ENCODE measurements around the gene ACTL7A.
"Not testable (repeated sequence)": the region's sequence is repeated elsewhere in the genome, so short reads cannot be mapped to it uniquely, and the experiment has no call there.

ACTL7A gene

GRCh38 chr9:108836781-108837180, 25.3 kb upstream of the ACTL7A start:
- Mint-ChIP-seq H3K27ac (ENCODE audit: low read depth) (no peak overlapping the region), H3K9me3 (no peaks in the 10 kb centered on the region), H3K4me3 (no peak overlapping the region), H3K27me3 (peaks cover 13% of the 10 kb centered on the region), H3K4me1 (peaks cover 6% of the 10 kb centered on the region), H3K36me3 (ENCODE audit: insufficient read depth) (no peaks in the 10 kb centered on the region)
- ATAC-seq (replicated peaks; ENCODE audit: extremely low read depth, poor library complexity, severe bottlenecking): no peak
- no peak for DNase-seq (ENCODE audit: low spot score in 2 of 2)

GRCh38 chr9:108837530-108837929, 24.5 kb upstream of the ACTL7A start:
- Mint-ChIP-seq H3K4me3 (no peak overlapping the region), H3K36me3 (ENCODE audit: insufficient read depth) (no peaks in the 10 kb centered on the region), H3K27ac (ENCODE audit: low read depth) (no peak overlapping the region), H3K27me3 (peaks cover 13% of the 10 kb centered on the region), H3K9me3 (no peaks in the 10 kb centered on the region), H3K4me1 (peaks cover 6% of the 10 kb centered on the region)
- DNase-seq (ENCODE audit: low spot score in 2 of 2) (no peak), ATAC-seq (replicated peaks; ENCODE audit: extremely low read depth, poor library complexity, severe bottlenecking) (no peak)

GRCh38 chr9:108838017-108838416, 24.0 kb upstream of the ACTL7A start:
- Mint-ChIP-seq H3K9me3 (no peaks in the 10 kb centered on the region), H3K4me1 (peaks cover 6% of the 10 kb centered on the region), H3K36me3 (ENCODE audit: insufficient read depth) (no peaks in the 10 kb centered on the region), H3K4me3 (no peak overlapping the region), H3K27ac (ENCODE audit: low read depth) (no peak overlapping the region), H3K27me3 (peaks cover 13% of the 10 kb centered on the region)
- ATAC-seq (replicated peaks; ENCODE audit: extremely low read depth, poor library complexity, severe bottlenecking): no peak
- DNase-seq (ENCODE audit: low spot score in 2 of 2): no peak

DNA sequence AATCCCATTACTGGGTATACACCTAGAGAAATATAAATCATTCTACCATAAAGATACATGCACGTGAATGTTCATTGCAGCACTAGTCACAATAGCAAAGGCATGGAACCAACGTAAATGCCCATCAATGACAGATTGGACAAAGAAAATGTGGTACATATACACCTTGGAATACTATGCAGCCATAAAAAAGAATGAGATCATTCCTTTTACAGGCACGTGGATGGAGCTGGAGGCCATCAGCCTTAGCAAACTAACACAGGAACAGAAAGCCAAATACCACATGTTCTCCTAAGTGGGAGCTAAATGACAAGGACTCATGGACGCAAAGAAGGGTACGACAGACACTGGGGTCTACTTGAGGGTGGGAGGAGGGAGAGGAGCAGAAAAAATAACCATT, 22.5 kb upstream of the ACTL7A start:
- not testable (repeated sequence) for H3K9me3 Mint-ChIP-seq; H3K4me3 Mint-ChIP-seq; H3K4me1 Mint-ChIP-seq; H3K27ac Mint-ChIP-seq (ENCODE audit: low read depth); ATAC-seq (replicated peaks; ENCODE audit: extremely low read depth, poor library complexity, severe bottlenecking); DNase-seq (ENCODE audit: low spot score in 2 of 2); H3K36me3 Mint-ChIP-seq (ENCODE audit: insufficient read depth)
- peaks cover 13% of the 10 kb centered on the region for H3K27me3 Mint-ChIP-seq

- H3K27me3 Mint-ChIP-seq: no peaks in the 10 kb centered on the region
- no peaks in the 10 kb centered on the region for H3K4me1 Mint-ChIP-seq
- H3K4me3 Mint-ChIP-seq: no peak overlapping the region
- peaks cover 2% of the 10 kb centered on the region for H3K36me3 Mint-ChIP-seq (ENCODE audit: insufficient read depth)
- DNase-seq (ENCODE audit: low spot score in 2 of 2) (no peak), ATAC-seq (replicated peaks; ENCODE audit: extremely low read depth, poor library complexity, severe bottlenecking) (no peak)
- H3K9me3 Mint-ChIP-seq: no peaks in the 10 kb centered on the region
- H3K27ac Mint-ChIP-seq (ENCODE audit: low read depth): no peak overlapping the region
Observed at GRCh38 chr9:108842610-108843295, 19.3 kb upstream of the ACTL7A start.

GRCh38 chr9:108844391-108844790, 17.7 kb upstream of the ACTL7A start:
- no peak overlapping the region for H3K27ac Mint-ChIP-seq (ENCODE audit: low read depth)
- peaks cover 2% of the 10 kb centered on the region for H3K27me3 Mint-ChIP-seq
- H3K4me3 Mint-ChIP-seq: no peak overlapping the region
- peaks cover 2% of the 10 kb centered on the region for H3K36me3 Mint-ChIP-seq (ENCODE audit: insufficient read depth)
- no peak for DNase-seq (ENCODE audit: low spot score in 2 of 2)
- H3K4me1 Mint-ChIP-seq: no peaks in the 10 kb centered on the region
- no peak for ATAC-seq (replicated peaks; ENCODE audit: extremely low read depth, poor library complexity, severe bottlenecking)
- no peaks in the 10 kb centered on the region for H3K9me3 Mint-ChIP-seq

DNA sequence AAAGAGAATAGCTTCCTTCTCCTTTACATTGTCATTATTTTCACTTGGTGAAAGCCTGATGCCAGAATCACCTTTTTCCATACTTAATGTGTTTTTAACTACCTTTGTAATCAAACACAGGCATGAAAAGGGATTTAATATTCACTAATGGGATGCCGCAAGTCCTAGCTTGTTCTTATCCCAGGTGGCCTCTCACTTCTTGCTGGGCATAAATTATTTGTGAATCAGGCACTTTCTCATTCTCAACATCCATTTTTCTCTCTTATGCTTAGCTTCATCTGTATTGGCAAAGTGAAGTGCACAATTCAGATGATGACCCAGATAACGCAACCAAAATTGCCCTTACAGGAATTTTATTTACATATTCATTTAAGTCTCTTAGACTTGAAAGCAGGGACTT, 17.2 kb upstream of the ACTL7A start:
- no peaks in the 10 kb centered on the region for H3K4me1 Mint-ChIP-seq
- no peak for DNase-seq (ENCODE audit: low spot score in 2 of 2)
- peaks cover 7% of the 10 kb centered on the region for H3K27me3 Mint-ChIP-seq
- no peak overlapping the region for H3K4me3 Mint-ChIP-seq
- H3K9me3 Mint-ChIP-seq: no peaks in the 10 kb centered on the region
- H3K36me3 Mint-ChIP-seq (ENCODE audit: insufficient read depth): peaks cover 2% of the 10 kb centered on the region
- H3K27ac Mint-ChIP-seq (ENCODE audit: low read depth): no peak overlapping the region
- ATAC-seq (replicated peaks; ENCODE audit: extremely low read depth, poor library complexity, severe bottlenecking): no peak

- no peak overlapping the region for H3K27ac Mint-ChIP-seq (ENCODE audit: low read depth)
- no peak for ATAC-seq (replicated peaks; ENCODE audit: extremely low read depth, poor library complexity, severe bottlenecking)
- no peak overlapping the region for H3K4me3 Mint-ChIP-seq
- no peaks in the 10 kb centered on the region for H3K4me1 Mint-ChIP-seq
- no peaks in the 10 kb centered on the region for H3K9me3 Mint-ChIP-seq
- peaks cover 2% of the 10 kb centered on the region for H3K36me3 Mint-ChIP-seq (ENCODE audit: insufficient read depth)
- H3K27me3 Mint-ChIP-seq: peaks cover 11% of the 10 kb centered on the region
- DNase-seq (ENCODE audit: low spot score in 2 of 2): no peak
Observed at GRCh38 chr9:108845507-108845906, 16.6 kb upstream of the ACTL7A start.

DNA sequence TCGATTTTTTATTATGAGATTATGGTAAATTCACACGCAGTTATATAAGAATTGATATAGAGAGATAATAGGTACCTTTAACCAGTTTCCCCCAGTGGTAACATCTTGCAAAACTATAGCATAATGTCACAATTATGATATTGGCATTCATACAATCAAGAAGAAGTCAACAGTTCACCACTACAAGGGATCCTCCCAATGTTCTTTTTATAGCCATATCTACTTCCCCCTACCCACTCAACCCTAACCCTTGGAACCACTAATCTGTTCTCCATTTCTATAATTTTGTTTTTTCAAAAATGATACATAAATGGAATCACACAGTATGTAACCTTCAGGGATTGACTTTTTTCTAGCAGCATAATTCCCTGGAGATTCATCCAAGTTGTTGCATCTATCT, 16.1 kb upstream of the ACTL7A start:
- H3K4me1 Mint-ChIP-seq: no peaks in the 10 kb centered on the region
- peaks cover 11% of the 10 kb centered on the region for H3K27me3 Mint-ChIP-seq
- no peak overlapping the region for H3K4me3 Mint-ChIP-seq
- ATAC-seq (replicated peaks; ENCODE audit: extremely low read depth, poor library complexity, severe bottlenecking) (no peak), DNase-seq (ENCODE audit: low spot score in 2 of 2) (no peak)
- no peaks in the 10 kb centered on the region for H3K9me3 Mint-ChIP-seq
- H3K27ac Mint-ChIP-seq (ENCODE audit: low read depth): no peak overlapping the region
- H3K36me3 Mint-ChIP-seq (ENCODE audit: insufficient read depth): peaks cover 2% of the 10 kb centered on the region

DNA sequence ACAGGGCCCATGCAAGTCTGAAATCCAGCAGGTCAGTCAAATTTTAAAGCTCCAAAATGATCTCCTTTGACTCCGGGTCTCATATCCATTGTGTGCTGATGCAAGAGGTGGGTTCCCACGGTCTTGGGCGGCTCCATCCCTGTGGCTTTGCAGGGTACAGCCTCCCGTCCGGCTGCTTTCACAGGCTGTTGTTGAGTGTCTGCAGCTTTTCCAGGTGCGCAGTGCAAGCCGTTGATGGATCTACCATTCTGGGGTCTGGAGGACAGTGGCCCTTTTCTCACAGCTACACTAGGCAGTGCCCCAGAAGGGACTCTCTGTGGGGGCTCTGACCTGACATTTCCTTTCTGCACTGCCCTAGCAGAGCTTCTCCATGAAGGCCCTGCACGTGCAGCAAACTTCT, 13.8 kb upstream of the ACTL7A start:
- H3K27ac Mint-ChIP-seq (ENCODE audit: low read depth); ATAC-seq (replicated peaks; ENCODE audit: extremely low read depth, poor library complexity, severe bottlenecking): not testable (repeated sequence)
- H3K27me3 Mint-ChIP-seq: peaks cover 22% of the 10 kb centered on the region

DNA sequence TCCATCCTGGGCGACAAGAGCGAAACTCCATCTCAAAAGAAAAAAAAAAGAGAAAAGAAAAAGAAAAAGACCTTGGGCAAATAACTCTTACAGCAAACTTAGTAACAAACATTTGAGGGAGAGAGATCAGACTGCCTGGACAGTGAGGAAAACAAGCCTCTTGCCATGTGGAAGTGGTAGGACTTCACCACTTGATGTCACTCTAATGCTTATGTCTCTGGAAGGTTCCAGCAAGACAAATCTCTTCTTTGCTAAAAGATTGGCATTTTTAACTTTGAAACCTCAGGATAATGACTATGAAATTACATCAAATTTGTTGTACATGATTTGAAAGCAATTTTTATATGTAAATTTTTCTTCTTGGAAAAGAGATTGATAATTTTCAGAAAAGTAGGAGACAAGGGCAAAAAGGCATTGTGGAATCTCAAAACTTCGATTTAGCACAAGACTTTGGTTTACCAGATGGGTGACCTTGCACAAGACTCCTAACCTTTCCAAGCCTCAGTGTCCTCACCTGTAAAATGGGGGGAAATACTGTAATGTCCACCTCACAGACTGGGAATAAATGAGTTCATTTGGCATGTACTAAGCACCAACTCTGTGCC, 11.7 kb upstream of the ACTL7A start:
- DNase-seq (ENCODE audit: low spot score in 2 of 2): no peak
- ATAC-seq (replicated peaks; ENCODE audit: extremely low read depth, poor library complexity, severe bottlenecking): no peak
- Mint-ChIP-seq H3K27ac (ENCODE audit: low read depth) (no peak overlapping the region), H3K27me3 (peaks cover 31% of the 10 kb centered on the region), H3K9me3 (no peaks in the 10 kb centered on the region), H3K4me3 (no peak overlapping the region), H3K36me3 (ENCODE audit: insufficient read depth) (peaks cover 2% of the 10 kb centered on the region), H3K4me1 (no peaks in the 10 kb centered on the region)

More for the DNA sequence above, 13.8 kb upstream of the ACTL7A start:
- DNase-seq (ENCODE audit: low spot score in 2 of 2); H3K4me1 Mint-ChIP-seq; H3K4me3 Mint-ChIP-seq; H3K9me3 Mint-ChIP-seq; H3K36me3 Mint-ChIP-seq (ENCODE audit: insufficient read depth): not testable (repeated sequence)

DNA sequence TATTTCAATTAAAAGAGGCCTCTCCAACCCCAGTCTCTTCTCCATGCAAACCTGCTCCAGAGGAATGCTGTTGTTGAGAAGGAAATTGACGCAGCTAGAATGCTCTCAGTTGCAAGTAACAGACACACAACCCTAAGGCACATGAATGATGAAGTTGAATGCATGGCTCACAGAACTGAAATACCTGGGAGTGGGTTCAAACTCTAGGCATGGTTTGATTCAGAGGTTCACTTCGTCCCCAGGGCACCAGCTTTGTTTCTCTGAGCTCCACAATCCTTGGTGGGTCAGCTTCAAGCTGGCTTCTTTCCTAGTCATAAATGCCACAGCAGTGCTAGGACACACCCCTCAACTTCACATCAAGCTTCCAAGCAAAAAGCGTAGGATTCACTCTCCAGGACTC, 10.9 kb upstream of the ACTL7A start:
- H3K9me3 Mint-ChIP-seq: no peaks in the 10 kb centered on the region
- DNase-seq (ENCODE audit: low spot score in 2 of 2): no peak
- H3K27me3 Mint-ChIP-seq: peaks cover 31% of the 10 kb centered on the region
- H3K4me3 Mint-ChIP-seq: no peak overlapping the region
- no peak for ATAC-seq (replicated peaks; ENCODE audit: extremely low read depth, poor library complexity, severe bottlenecking)
- H3K27ac Mint-ChIP-seq (ENCODE audit: low read depth): no peak overlapping the region
- peaks cover 2% of the 10 kb centered on the region for H3K36me3 Mint-ChIP-seq (ENCODE audit: insufficient read depth)
- H3K4me1 Mint-ChIP-seq: no peaks in the 10 kb centered on the region

- H3K36me3 Mint-ChIP-seq (ENCODE audit: insufficient read depth): peaks cover 2% of the 10 kb centered on the region
- H3K4me1 Mint-ChIP-seq: no peaks in the 10 kb centered on the region
- ATAC-seq (replicated peaks; ENCODE audit: extremely low read depth, poor library complexity, severe bottlenecking): no peak
- H3K9me3 Mint-ChIP-seq: no peaks in the 10 kb centered on the region
- peaks cover 31% of the 10 kb centered on the region for H3K27me3 Mint-ChIP-seq
- no peak overlapping the region for H3K4me3 Mint-ChIP-seq
- no peak overlapping the region for H3K27ac Mint-ChIP-seq (ENCODE audit: low read depth)
- DNase-seq (ENCODE audit: low spot score in 2 of 2): no peak
Observed at GRCh38 chr9:108852079-108852478, 10.0 kb upstream of the ACTL7A start.
